ENCODE data around the gene PIGZ. TPM values are rescaled to one million over a fixed set of nuclear protein-coding genes. Genes with fewer than 3 reads are reported as not detected.

Gene PIGZ
- total RNA-seq, 1 donor from 2014 or later = 2.8 TPM

GRCh38 chr3:196988241-196989029 lies 19.8 kb upstream of the PIGZ start:
- intact Hi-C loops (cut with micrococcal nuclease) = loop anchor here (10.0 kb wide), 1 partner anchor 196 kb away; no protein-coding TSS in a partner anchor
- DNase-seq (no peak), ATAC-seq (peak; percentile 74)

- no peak for ATAC-seq
- intact Hi-C loops (cut with micrococcal nuclease) = loop anchor here (10.0 kb wide), 1 partner anchor 198 kb away; no protein-coding TSS in a partner anchor
- no peak for DNase-seq
Observed at GRCh38 chr3:196987022-196987421, 18.4 kb upstream of the PIGZ start.

GRCh38 chr3:196985954-196986885 lies 17.6 kb upstream of the PIGZ start:
- ATAC-seq = no peak

GRCh38 chr3:196985298-196985697 lies 16.7 kb upstream of the PIGZ start:
- DNase-seq (no peak), ATAC-seq (no peak)
- intact Hi-C loops (cut with micrococcal nuclease) = loop anchor here (10.0 kb wide), 1 partner anchor 200 kb away; no protein-coding TSS in a partner anchor

More at GRCh38 chr3:196985954-196986885, 17.6 kb upstream of the PIGZ start:
- no peak for DNase-seq
- intact Hi-C loops (cut with micrococcal nuclease) = loop anchor here (10.0 kb wide), 1 partner anchor 199 kb away; no protein-coding TSS in a partner anchor

- intact Hi-C loops (cut with micrococcal nuclease) = loop anchor here (10.0 kb wide), 1 partner anchor 202 kb away; no protein-coding TSS in a partner anchor
- DNase-seq = no peak
- ATAC-seq = no peak
Observed at GRCh38 chr3:196983186-196983585, 14.6 kb upstream of the PIGZ start.

- no peak for ATAC-seq
Observed at GRCh38 chr3:196981657-196982056, 13.0 kb upstream of the PIGZ start.

GRCh38 chr3:196979545-196979944 lies 10.9 kb upstream of the PIGZ start:
- ATAC-seq (no peak), DNase-seq (no peak)
- intact Hi-C loops (cut with micrococcal nuclease) = no loop called here

More at GRCh38 chr3:196981657-196982056, 13.0 kb upstream of the PIGZ start:
- intact Hi-C loops (cut with micrococcal nuclease) = loop anchor here (10.0 kb wide), 1 partner anchor 203 kb away; no protein-coding TSS in a partner anchor
- DNase-seq = no peak

GRCh38 chr3:196976941-196977340 lies 8.3 kb upstream of the PIGZ start:
- ATAC-seq = no peak
- DNase-seq = no peak
- intact Hi-C loops (cut with micrococcal nuclease) = no loop called here

GRCh38 chr3:196975349-196975748 lies 6.7 kb upstream of the PIGZ start:
- intact Hi-C loops (cut with micrococcal nuclease) = no loop called here
- DNase-seq (no peak), ATAC-seq (no peak)

GRCh38 chr3:196974661-196975060 lies 6.0 kb upstream of the PIGZ start:
- intact Hi-C loops (cut with micrococcal nuclease) = no loop called here
- ATAC-seq = no peak
- DNase-seq = no peak

- DNase-seq (no peak), ATAC-seq (no peak)
- intact Hi-C loops (cut with micrococcal nuclease) = no loop called here
Observed at GRCh38 chr3:196971094-196971698, 2.6 kb upstream of the PIGZ start.

GRCh38 chr3:196970547-196971093 lies 2.0 kb upstream of the PIGZ start:
- no peak for ATAC-seq
- no peak for DNase-seq
- intact Hi-C loops (cut with micrococcal nuclease) = no loop called here

GRCh38 chr3:196969660-196970546 lies 1.3 kb upstream of the PIGZ start:
- intact Hi-C loops (cut with micrococcal nuclease) = no loop called here
- ATAC-seq (peak; percentile 85), DNase-seq (peak; percentile 84)

- peak; percentile 24 for ATAC-seq
- intact Hi-C loops (cut with micrococcal nuclease) = no loop called here
- DNase-seq = peak; percentile 50
Observed at GRCh38 chr3:196969134-196969659, 564 bp upstream of the PIGZ start.

GRCh38 chr3:196967412-196968232 lies 1.0 kb downstream of the PIGZ start:
- intact Hi-C loops (cut with micrococcal nuclease) = no loop called here
- no peak for DNase-seq
- no peak for ATAC-seq

GRCh38 chr3:196966526-196967401 lies 1.9 kb downstream of the PIGZ start:
- no peak for DNase-seq
- ATAC-seq = no peak
- intact Hi-C loops (cut with micrococcal nuclease) = no loop called here

All from left ventricle myocardium superior (tissue), 1 donor.